ENCODE measurements around the gene ATG7.
"Not testable (repeated sequence)": the region's sequence is repeated elsewhere in the genome, so short reads cannot be mapped to it uniquely, and the experiment has no call there.

Gene ATG7

DNA sequence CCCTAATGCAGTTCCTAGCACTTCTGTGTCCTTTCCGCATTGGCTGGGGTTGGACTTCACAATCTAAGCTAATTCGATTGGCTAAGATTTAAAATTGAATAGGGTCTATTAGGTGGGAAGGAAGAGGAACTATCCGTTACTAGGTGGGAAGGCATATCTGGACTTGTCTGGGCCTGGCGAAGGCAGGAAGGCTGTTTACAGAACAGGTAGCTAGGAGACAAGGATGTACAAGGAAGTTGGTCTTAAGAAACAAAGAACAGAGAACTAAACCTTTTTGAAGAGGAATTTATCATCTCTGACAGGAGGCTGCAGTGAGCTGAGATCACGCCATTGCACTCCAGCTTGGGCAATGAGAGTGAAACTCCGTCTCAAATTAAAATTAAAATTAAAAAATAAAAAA, 17.3 kb upstream of the ATG7 start:
- DNase-seq (ENCODE audit: low spot score) = no peak

DNA sequence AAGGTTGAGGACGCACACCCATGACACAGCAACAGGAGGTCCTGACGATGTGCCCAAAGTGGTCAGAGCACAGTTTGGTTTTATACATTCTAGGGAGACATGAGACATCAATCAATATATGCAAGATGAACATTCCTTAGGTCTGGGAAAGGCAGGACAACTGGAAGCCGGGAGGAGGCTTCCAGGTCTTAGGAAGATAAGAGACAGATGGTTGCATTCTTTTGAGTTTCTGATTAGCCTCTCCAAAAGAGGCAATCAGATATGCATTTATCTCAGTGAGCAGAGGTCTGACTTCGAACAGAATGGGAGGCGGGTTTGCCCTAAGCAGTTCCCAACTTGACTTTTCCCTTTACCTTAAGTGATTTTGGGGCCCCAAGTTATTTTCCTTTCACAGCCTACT, 16.7 kb upstream of the ATG7 start:
- not testable (repeated sequence) for DNase-seq (ENCODE audit: low spot score)

DNA sequence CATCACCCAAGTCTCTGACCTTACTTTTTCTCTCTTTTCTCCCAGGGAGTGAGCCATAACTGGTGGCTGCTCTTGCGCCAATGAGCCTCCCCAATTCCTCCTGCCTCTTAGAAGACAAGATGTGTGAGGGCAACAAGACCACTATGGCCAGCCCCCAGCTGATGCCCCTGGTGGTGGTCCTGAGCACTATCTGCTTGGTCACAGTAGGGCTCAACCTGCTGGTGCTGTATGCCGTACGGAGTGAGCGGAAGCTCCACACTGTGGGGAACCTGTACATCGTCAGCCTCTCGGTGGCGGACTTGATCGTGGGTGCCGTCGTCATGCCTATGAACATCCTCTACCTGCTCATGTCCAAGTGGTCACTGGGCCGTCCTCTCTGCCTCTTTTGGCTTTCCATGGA, 13.2 kb upstream of the ATG7 start:
- no peak for DNase-seq (ENCODE audit: low spot score)

DNA sequence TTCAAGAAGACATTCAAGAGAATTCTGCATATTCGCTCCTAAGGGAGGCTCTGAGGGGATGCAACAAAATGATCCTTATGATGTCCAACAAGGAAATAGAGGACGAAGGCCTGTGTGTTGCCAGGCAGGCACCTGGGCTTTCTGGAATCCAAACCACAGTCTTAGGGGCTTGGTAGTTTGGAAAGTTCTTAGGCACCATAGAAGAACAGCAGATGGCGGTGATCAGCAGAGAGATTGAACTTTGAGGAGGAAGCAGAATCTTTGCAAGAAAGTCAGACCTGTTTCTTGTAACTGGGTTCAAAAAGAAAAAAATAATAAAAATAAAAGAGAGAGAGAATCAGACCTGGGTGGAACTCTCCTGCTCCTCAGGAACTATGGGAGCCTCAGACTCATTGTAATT, 11.7 kb upstream of the ATG7 start:
- DNase-seq (ENCODE audit: low spot score) = no peak

DNA sequence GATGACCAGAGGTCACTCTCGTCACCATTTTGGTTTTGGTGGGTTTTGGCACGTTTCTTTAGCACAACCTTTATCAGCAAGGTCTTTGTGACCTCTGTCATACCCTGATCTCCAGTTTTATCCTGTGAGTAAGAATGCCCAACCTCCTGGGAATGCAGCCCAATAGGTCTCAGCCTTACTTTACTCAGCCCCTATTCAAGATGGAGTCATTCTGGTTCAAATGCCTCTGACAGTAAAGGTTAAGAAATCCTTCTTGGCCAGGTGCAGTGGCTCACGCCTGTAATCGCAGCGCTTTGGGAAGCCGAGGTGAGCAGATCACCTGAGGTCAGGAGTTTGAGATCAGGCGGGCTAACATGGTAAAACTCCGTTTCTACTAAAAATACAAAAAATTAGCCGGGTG, 3.2 kb upstream of the ATG7 start:
- no peak for DNase-seq (ENCODE audit: low spot score)

DNA sequence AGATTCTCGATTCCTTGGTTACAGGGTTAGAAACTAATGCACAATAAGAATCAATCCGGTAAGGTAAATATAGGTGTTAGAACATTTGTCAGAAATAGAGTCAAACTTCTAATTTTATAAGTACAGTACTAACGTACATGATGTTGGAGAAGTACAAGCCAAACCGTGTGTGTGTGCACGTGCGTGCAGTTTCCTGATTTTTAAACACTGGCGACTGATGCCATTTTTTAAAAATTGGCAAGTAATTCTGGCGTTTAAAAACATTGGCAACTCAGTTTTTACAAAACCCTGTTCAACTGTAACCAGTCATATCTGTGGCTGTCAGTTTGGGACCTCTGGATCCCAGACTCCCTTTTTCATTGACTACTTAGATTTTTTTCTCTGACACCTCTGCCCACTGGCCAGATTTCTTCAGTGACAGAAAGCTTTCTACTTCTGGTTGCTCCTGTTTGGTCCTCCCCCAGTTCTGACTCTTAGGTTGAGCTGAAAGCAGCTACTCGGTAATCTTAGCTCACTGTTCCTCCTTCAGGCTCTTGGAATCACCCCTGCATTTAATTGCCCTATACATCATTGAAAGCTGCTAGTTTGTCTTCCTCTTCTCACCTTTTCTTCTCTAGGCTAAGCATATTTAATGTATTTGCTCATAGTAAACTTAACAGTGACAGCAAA, 843 bp downstream of the ATG7 start:
- DNase-seq (ENCODE audit: low spot score) = no peak

DNA sequence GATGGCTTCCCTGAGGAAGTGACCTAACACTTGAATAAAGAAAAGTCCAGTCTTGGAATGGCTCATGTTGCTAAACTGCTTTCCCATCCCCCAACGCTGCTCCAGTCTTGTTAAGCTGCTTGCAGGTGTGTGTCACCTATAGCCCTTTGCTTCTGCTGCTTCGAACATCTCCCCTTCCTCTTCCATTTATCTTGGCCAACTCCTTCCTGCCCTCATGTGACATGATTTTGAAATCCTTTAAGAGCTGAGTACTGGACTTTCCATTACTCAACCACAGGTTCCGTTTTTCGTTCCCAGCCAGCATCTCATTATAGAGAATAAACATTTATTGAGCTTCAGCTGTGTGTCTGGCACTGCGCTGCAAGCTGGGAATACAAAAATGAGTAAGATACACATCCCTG, 1.7 kb downstream of the ATG7 start:
- DNase-seq (ENCODE audit: low spot score) = no peak

DNA sequence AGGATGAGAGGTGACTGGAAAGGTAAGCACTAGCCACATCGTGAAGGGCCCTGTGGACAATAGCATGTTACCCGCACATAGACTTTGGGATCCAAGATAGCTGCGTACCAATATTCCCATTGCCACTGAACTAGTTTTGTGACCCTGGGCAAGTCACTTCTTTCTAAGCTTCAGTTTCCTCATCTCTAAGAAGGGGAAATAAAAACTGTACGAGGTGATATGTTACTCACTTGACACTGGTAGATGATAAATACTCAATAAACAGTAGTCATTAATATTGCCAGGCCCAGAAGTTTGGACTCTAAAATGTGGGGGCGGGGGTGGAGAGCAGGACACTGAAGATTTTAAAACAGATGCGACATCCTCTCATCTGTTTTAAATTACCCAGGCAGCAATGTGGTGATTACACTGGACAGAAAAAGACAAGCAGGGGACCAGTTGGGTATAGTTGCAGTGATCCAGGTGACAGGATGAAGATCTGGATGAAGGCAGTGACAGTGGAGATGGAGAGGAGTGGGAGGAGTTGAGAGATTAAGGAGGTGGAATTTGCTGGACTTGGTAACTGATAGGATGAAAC, 2.5 kb downstream of the ATG7 start:
- DNase-seq (ENCODE audit: low spot score) = no peak

DNA sequence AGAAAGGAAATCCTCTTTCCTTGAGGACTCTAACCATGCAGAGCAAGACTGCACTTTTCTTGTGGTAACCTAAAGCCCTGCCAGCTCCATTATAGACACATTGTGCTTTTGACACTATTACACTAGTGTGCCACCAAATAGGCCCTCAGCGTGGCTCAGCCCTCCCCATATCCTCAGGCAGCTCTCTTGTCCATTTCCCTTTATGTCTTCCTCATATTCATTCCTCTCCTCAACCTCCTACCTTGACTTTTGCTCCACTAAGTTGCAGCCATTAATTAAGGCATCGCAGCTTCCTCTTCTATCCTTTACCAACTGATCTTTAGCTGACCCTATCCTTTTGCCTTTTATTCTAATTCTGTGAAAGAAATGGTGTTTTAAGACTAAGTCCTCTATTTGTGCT, 3.7 kb downstream of the ATG7 start:
- no peak for DNase-seq (ENCODE audit: low spot score)

DNA sequence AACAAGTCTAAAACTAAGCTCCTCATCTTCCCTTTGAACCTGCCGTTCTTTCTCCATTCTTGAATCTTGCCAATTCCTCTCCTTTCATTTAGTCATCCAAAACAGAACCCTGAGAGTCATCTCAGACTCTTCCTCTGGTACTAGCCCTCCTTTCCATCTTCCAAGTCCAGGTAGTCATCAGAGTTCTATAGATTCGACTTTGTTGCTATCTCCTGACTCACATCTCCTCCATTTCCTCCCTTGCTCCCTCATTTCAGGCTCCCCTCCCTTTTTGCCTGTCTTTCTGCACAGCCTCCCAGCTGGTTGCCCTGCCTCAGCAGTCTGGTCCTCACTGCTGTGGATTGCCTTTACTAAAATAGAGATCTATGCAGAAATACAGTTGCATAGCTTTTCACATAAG, 4.7 kb downstream of the ATG7 start:
- no peak for DNase-seq (ENCODE audit: low spot score)

DNA sequence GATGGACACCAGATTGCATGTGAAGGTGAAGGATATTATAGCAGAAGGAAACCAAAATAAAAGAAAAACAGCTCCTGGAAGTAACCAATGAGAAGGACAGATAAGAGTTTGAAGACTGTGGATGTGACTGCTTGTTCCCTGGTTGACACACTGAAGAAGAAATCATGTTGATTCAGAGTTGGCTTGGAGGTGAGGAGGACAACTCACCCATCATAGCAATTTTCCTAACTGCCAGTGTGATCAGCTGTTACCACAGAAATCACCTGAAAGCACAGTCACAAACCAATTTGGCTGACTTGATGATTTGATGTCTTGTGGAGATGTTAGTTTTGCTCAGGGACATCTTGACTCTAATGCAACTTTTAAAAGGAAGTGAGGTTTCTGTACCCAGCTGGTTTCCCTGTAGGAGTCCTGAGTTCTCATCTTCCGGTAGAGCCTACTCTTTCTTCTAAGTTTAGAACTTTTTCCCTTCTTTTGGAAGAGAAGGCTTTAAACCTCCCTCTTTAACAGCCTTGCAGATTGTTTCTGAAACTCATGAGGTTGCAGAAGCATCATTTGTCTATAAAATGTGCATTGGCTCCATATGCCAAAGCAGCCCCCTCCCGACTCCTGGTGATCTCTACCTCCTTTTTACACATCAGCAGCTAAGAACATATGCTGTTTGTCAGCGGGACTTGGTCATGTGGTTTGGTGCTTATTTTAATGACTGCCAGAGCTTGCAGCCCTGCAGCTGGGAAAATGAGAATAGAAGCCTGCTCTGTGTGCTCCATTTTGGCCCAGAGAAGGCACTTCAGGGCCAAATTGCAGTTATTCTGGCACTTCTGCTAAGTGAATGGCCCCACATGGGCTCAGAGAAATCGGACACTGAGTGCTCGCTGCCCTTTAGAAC, 10.3 kb downstream of the ATG7 start:
- no peak for DNase-seq (ENCODE audit: low spot score)

DNA sequence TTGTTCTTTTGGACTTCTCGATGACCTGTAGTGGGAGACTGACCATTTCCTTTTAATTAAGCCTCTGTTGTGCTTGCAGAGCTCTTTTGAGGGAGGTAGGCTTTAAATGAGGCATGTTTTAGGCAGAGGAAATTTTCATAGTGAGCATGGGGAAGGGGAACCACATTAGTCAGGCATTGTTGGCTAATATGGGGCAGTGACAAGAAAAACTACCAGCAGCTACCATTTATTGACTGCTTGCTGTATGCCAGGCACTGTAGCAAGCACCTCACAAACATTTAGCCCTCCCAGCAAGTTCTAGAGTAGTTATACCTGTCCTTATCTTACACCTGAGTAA, 10.9 kb downstream of the ATG7 start:
- no peak for DNase-seq (ENCODE audit: low spot score)

DNA sequence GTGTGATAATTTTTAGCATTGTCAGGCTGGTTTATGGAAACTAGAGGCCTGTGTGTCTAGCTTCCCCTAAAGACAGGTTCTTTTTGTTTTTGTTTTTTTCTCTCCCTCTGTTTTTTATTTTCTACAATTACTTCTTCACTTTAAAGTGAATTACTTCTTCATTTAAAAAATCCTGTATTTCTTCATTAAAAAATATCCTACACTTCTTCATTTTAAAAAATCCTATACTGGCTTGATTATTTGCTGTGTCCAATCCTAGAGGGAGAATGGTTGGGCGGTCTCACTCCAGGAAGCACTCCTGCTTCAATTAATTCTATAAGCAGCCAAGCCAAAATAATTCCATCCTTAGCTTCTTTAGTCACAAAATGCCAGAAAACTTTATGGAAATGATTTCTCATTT, 11.8 kb downstream of the ATG7 start:
- DNase-seq (ENCODE audit: low spot score) = no peak

DNA sequence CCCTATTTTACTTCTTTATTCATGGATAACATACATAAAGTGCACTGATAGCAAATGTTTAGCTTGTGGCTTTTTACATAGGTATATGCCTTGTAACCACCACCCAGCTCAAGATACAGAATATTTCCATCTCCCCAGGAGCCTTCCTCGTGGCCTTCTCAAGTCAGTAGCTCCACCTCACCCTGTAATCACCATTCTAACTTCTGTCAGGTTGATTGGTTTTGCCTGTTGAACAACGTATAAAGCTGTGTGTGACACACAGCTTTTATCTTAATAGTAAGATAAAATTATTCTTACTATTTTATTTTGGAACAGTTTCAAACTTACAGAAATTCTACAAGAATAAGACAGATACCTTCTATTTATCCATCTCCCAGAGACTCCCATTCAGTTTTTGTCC, 13.3 kb downstream of the ATG7 start:
- DNase-seq (ENCODE audit: low spot score) = no peak

DNA sequence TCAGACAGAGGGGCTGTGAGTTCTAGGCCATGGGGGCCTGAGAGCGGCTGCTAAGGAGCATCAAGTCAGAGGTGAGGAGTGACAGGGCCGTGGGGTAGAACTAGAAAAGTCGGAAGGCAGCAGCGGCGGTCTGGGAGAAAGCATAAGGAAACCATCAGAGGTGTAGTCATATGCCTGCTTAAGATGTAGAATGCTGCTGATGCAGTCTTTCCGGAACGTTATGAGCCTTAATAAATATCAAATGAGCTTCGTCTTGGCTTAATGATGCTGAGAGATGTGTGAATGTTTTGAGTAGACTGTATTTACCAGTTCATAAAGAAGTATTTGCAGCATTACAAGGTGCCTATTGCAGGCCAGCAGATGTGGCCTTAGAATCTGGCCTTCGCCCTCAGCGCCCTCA, 15.2 kb downstream of the ATG7 start:
- DNase-seq (ENCODE audit: low spot score) = no peak

DNA sequence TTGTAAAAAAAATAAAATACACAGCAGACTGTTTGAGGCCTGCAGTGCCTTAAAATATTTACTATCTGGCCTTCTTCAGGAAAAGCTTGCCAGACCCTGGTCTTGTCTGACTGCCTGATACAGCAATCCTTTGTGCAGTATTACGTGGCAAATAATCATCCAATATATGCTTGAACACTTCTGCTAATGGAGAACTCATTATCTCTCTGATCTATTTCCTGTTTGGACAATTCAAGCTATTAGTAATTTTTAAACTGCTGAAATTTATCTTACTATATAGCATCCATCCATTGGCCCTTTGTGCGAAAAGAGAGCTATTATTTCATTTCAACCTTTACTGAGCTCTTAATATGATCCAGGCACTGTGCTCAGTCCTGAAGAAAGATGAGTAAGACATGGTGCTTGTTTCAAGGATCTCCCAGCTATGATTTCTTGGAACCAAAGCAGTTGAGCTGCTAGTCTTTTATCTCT, 15.9 kb downstream of the ATG7 start:
- no peak for DNase-seq (ENCODE audit: low spot score)

DNA sequence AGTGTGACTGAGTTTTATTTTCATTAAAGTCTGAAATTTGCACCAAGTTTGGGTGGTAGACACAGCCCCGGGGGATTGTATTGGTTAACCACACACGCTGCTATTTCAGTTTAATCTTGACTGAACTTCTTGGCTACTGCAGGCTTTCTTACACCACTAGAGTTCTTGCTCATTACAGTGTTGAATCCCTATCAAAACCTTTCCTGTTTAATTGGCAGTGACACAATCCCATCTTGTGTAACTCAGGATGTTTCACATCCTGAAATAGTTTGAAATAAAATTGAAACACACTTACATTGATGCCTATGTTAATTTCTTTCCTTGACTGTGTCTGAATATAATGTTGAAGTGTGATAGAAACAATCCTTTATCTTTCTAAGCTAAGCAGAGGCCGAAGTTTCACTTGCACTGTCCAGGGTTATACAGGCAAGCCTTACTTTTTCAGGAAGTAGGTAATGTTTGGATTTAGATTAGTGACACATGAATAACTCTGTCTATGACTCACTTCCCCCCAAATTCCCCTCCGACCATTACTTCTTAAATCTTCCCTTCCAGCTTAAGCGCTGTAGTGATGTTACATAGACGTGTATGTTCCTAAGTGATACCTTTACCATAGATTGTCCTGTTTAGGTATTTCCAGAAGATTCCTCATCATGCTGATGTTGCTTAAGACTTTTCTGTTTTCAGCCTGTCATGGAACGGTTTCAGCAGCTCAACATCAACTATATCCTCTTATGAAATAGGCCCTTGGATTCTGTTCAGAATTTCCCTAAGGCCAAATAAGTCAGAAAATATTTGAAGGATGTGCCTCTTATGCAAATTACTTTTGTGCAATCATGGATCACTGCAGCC, 16.8 kb downstream of the ATG7 start:
- no peak for DNase-seq (ENCODE audit: low spot score)

DNA sequence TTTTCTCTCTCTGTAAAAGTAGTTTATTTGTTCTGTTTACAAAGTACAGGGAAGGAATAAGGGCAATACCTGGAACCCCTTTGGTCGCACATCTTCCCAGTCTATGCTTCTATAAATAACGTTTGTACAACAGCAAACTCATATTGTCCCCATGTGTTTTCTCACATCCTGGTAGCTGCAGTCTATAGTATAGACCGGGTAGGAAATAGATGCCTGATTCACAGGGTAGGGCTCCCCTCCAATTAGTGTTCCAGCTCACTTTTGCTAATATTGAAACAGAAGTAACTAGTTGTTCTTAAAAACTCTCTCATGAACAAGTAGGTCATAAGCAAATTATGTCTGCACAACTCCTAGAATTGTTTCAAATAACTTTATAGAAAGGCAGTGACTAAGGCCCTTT, 17.7 kb downstream of the ATG7 start:
- DNase-seq (ENCODE audit: low spot score) = no peak

DNA sequence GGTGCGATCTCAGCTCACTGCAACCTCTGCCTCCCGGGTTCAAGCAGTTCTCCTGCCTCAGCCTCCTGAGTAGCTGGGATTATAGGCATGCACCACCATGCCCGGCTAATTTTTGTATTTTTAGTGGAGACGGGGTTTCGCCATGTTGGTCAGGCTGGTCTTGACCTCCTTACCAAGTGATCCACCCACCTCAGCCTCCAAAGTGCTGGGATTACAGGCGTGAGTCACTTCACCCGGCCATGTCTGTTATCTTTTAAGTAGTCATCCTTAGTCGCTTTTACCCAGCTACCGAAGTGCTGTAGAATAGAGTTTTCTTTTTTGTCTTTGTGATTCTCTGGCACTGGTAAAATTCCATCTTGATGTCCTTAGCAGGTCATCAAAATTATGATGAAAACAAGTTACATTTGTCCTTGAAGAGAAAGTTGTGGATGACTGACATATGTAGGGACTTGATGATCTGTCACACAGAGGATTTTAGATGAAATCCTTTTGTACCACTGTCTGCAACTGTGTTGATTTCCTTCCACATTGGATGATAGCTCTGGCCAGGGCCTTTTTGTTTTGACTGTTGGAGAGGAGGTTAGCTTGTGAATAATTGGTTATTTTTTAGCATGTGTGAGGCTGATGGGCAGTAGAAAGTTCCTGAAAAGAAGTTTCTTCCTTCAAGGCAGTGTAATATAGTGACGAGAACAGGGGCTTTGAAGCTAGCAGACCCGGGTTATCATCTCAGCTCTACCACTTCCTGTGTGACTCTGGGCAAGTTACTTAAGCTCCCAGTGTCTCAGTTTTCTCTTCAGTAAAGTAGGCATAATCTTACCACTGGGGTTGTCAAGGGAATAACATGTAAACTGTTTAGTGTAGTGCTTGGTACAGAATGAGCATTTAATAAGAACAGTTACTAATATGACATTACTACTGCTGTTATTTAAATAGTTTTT, 18.8 kb downstream of the ATG7 start:
- no peak for DNase-seq (ENCODE audit: low spot score)

DNA sequence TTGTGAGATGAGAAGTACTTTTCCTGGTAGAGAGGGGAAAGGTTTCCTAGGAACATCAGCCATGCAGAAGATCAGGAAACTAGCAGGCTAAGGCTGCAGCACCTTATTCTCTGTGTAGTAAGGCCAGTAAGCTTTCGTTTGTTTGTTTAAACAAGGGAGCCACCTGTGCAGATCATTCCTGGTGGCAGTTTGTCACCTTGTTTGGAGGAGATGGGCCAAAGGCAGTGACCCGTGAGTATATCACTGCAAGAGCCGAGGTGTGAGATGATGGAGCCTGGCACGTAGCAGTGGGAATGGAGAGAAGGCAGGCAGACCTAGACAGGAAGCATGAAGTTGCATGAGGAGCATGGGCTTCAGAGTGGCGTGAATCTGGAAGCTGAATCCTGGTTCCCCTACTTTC, 19.6 kb downstream of the ATG7 start:
- DNase-seq (ENCODE audit: low spot score) = no peak

DNA sequence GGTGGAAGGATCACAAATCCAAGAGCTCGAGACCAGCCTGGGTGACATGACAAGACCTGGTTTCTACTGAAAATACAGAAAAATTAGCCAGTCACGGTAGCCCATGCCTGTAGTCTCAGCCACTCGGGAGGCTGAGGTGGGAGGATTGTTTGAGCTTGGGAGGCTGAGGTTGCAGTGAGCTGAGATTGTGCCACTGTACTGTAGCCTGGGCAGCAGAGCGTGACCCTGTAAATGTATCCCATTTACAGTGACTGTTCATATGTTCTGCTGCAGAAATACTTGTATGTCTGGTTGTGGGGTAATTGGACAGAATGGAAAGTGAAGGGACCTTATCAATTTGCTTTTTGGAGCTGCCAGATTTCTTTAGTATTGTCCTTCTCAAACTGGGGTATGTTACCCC, 24.9 kb downstream of the ATG7 start:
- no peak for DNase-seq (ENCODE audit: low spot score)
